GM19099 (cell line): Measurements from ENCODE around the gene USHBP1.

Experiments used
- POLR2A ChIP-seq: IDR thresholded peaks from 3 replicates; pipeline ENCODE4 v1.6.1; 2011; ENCODE audit warnings: low read depth; ENCODE audit not compliant: insufficient read length; ENCODE audit errors: extremely low read depth

USHBP1 gene

DNA sequence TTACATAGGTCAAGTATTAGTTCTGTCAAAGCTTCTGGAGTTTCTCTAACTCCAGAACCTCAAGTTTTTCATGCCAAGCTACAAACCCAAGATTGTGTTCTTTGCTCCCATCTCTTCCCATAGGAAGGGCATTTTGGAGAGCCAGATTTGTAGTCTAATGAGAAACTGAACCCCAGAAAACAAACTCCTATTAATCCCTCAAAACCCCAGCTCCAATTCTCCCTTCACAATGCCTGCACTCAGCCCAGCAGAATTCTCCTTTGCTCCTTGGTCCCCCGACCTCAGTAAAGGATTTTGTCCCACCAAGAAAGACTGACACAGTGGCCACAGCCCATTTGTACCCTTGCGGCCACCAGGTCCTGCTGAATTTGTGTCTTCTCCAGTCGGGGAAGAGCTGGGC lies 8.4 kb downstream of the USHBP1 start:
- no peak for TF ChIP-seq POLR2A

GRCh38 chr19:17255150-17255621 lies 9.4 kb downstream of the USHBP1 start:
- TF ChIP-seq POLR2A = no peak

DNA sequence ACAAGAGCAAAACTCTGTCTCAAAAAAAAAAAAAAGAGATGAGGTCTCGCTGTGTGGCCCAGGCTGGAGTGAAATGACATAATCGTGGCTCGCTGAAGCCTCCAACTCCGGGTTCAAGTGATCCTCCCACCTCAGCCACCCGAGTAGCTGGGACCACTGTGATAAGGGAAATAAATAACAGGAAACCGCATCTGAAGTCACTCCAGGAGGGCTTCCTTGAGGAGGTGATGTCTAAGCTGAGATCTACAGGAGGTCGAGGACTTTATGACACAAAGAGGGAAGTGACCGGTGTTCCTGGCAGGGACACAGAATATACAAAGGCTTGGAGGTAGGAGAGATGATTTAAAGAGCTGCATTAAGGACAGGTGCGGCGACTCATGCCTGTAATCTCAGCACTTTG lies 9.9 kb downstream of the USHBP1 start:
- TF ChIP-seq POLR2A = no peak

DNA sequence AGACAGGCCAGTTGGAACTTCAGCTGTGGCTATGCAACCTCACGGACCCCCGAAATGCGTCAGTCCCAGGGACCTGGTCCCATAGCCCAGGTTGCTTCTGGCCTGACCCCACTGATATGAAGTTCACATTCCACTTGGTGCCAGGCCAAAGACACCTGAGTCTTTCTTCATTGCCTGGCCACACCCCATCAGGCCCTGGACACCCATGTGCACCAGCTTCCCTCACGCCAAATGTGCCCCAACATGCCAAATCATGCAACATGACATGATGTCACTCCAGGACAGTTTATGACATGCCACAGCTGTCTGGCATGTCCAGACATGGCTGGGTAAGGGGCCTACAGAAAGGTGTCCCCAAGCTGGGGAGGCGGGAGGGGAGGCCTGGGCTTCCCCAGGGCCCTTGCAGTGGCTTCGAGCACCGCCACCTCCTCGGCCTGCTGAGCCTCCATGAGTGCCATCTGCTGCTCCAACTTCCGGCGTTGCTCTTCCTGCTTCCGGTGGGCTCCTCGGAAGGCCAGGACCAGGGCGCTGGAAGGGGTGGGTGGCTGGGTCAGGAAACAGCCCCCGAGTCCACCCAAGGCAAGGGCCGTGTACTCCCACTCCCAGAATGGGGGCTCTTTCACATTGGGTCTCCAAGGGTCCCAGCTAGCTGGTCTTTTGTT lies 14.5 kb downstream of the USHBP1 start:
- TF ChIP-seq POLR2A = no peak

GRCh38 chr19:17248011-17248776 lies 16.4 kb downstream of the USHBP1 start:
- TF ChIP-seq POLR2A = no peak

DNA sequence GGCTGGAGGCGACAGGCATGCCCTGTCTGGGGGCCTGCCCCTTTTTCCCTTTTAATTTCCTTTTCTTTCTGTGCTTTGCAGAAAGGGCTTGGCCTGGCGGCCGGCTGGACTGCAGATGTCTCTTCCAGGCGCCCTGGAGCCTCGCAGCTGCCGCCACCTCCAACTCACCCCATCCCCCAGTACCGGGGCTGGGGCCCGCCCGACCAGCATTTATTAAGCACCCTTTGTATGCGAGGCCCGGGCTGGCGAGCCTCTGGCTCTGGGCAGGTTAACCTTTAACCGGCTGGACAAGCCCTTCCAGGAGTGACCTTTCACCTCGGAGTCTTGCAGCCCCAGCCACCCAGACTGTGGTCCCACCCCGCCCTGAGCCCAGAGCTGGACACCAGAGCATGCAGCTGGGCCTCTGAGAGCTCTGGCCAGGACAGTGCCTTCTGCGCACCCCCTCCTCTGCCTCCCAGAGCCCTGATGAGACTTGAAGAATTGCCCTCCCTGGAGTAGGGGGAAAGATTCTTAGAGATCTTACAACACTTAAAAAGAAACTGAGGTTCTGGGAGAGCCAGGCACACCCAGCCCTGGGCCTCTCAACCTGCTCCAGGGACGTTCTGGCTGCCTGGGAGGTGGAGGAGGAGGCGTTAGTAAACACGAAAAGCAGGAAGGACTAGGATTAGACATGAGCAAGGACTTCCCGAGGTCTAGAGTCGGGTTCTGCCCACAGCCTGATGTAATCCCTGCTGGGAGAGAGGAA lies 17.7 kb downstream of the USHBP1 start:
- TF ChIP-seq POLR2A = no peak

GRCh38 chr19:17245535-17245984 lies 19.0 kb downstream of the USHBP1 start, which contains the start of gene NR2F6:
Gene NR2F6, minus strand, starts transcription at chr19:17245919. Its CDS starts 699 bp downstream, at chr19:17245220.
- TF ChIP-seq POLR2A = no peak

GRCh38 chr19:17244618-17245534 lies 19.7 kb downstream of the USHBP1 start:
- TF ChIP-seq POLR2A = no peak

GRCh38 chr19:17243830-17244617 lies 20.5 kb downstream of the USHBP1 start:
- TF ChIP-seq POLR2A = no peak

GRCh38 chr19:17243211-17243829 lies 21.2 kb downstream of the USHBP1 start:
- TF ChIP-seq POLR2A = no peak

DNA sequence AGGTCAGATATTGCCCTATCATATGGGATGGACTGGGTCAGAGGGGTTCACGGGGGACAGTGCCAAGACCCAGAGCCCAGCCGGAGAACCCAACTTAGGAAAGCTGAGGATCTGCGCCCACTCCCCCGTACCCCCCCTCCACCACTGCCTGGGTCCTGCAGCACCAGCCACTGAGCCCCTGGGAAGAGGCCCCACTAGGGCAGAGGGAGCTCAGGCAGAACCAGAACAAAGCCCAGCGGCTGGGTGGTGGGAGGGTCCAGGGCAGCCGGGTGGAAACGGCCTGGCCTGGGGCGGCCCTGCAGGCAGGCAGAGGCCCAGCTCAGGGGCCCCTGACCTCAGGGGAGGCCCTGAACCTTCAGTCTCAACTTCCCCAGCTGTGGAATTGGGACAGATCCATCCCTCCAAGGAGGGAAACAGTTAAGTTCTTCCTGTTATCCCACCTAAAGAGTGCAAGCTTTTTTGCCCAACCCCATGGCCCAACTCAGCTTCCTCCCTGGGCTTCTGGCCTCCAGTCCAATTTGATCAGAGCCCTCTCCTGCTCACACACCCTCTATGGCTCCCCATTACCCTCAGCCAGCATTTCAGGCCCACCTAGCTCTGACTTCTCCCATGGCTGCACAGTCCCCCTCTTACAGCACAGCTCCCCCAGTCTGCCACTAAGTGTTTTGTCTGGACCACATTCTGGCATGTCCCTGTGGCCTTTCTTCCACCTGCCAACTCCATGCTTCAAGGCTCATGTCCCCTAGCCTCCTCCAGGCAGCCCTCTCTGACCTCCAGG lies 21.9 kb downstream of the USHBP1 start:
- TF ChIP-seq POLR2A = no peak

DNA sequence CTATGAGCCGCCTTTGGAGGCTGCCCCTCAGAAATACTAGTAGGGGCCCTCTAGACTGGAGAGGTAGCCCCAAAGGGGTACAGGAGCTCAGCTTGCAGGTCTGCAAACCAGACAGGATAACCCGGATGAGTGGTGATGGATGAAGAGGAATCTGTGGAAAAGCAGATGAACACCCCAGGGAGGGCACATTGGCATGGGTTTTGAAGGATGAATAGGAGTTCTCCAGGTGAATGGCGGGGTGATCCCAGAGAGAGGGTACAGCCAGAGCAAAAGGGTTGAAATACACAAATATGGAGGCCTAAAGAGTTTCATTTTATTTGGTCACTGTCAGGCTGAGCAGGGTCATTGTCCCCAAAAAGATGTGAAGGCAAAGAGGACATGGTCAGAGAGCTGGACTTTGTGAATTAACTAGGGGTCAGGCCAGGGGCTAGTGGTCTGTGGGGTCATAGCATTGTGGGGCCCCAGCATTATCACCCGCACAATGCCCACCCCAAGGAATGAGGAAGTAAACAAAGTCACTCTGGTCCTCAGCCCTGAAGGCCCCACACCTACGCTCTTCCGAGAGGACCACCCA lies 23.6 kb downstream of the USHBP1 start:
- no peak for TF ChIP-seq POLR2A
